HTR-8/SVneo (cell line): ENCODE results near the gene YIPF1.
"Not testable (repeated sequence)": the region's sequence is repeated elsewhere in the genome, so short reads cannot be mapped to it uniquely, and the experiment has no call there.

Experiments
- DNase-seq: peaks from one replicate; pipeline ENCODE4 v3.0.0; 2011; ENCODE audit warnings: low spot score, mixed read lengths; ENCODE audit not compliant: insufficient read length
- FAIRE-seq: peaks from 2 replicates; lab custom pipeline; 2011; peaks lifted over from hg19 to GRCh38; lab: Jason Lieb, UNC

YIPF1 gene

GRCh38 chr1:53896635-53897229 is 7.1 kb upstream of the YIPF1 start:
- DNase-seq, result no peak
- no peak for FAIRE-seq

- FAIRE-seq (no peak), DNase-seq (no peak)
Observed at GRCh38 chr1:53895421-53895820, 5.8 kb upstream of the YIPF1 start.

GRCh38 chr1:53894644-53895043 is 5.0 kb upstream of the YIPF1 start:
- DNase-seq (no peak), FAIRE-seq (no peak)

- no peak for DNase-seq
- no peak for FAIRE-seq
Observed at GRCh38 chr1:53893999-53894636, 4.5 kb upstream of the YIPF1 start, which contains the start of gene DIO1. Gene DIO1 (plus strand): TSS chr1:53894187. CDS start chr1:53894211, 24 bp downstream.

- no peak for DNase-seq
- no peak for FAIRE-seq
Observed at GRCh38 chr1:53892911-53893310, 3.3 kb upstream of the YIPF1 start.

- FAIRE-seq (no peak), DNase-seq (no peak)
Observed at GRCh38 chr1:53891678-53892077, 2.1 kb upstream of the YIPF1 start.

GRCh38 chr1:53891018-53891417 is 1.4 kb upstream of the YIPF1 start:
- no peak for FAIRE-seq
- no peak for DNase-seq

GRCh38 chr1:53890522-53890941 is 935 bp upstream of the YIPF1 start:
- no peak for DNase-seq
- no peak for FAIRE-seq

GRCh38 chr1:53888681-53889080 is 916 bp downstream of the YIPF1 start:
- FAIRE-seq (no peak), DNase-seq (no peak)

GRCh38 chr1:53883600-53883999 is 6.0 kb downstream of the YIPF1 start:
- DNase-seq, FAIRE-seq: not testable (repeated sequence)

GRCh38 chr1:53881853-53882252 is 7.7 kb downstream of the YIPF1 start:
- FAIRE-seq, result not testable (repeated sequence)

GRCh38 chr1:53878492-53879105 is 11.0 kb downstream of the YIPF1 start:
- no peak for FAIRE-seq
- no peak for DNase-seq

More at GRCh38 chr1:53881853-53882252, 7.7 kb downstream of the YIPF1 start:
- not testable (repeated sequence) for DNase-seq

GRCh38 chr1:53875150-53875549 is 14.4 kb downstream of the YIPF1 start:
- DNase-seq, FAIRE-seq: not testable (repeated sequence)

- no peak for FAIRE-seq
- DNase-seq, result no peak
Observed at GRCh38 chr1:53871773-53872484, 17.7 kb downstream of the YIPF1 start.

GRCh38 chr1:53871221-53871620 is 18.4 kb downstream of the YIPF1 start:
- DNase-seq, result no peak
- no peak for FAIRE-seq

- FAIRE-seq, result no peak
- no peak for DNase-seq
Observed at GRCh38 chr1:53869454-53870117, 20.0 kb downstream of the YIPF1 start.

- FAIRE-seq, result no peak
Observed at GRCh38 chr1:53868565-53868964, 21.0 kb downstream of the YIPF1 start.

GRCh38 chr1:53862507-53862906 is 27.1 kb downstream of the YIPF1 start:
- FAIRE-seq (no peak), DNase-seq (no peak)

More at GRCh38 chr1:53868565-53868964, 21.0 kb downstream of the YIPF1 start:
- no peak for DNase-seq

GRCh38 chr1:53860967-53861411 is 28.6 kb downstream of the YIPF1 start:
- DNase-seq (peak; percentile 52), FAIRE-seq (no peak)
